GM18951 (cell line): ENCODE data around the gene USP49.
"Not testable (repeated sequence)": the region's sequence is repeated elsewhere in the genome, so short reads cannot be mapped to it uniquely, and the experiment has no call there.

ENCODE experiments used
- POLR2A ChIP-seq: IDR thresholded peaks from 4 replicates; pipeline ENCODE4 v1.6.1; 2011; ENCODE audit warnings: mild to moderate bottlenecking; ENCODE audit not compliant: insufficient read length, insufficient read depth; ENCODE audit errors: extremely low read depth
- in situ Hi-C: fragments of 300-500 bp; cut with MboI; formaldehyde crosslinking; loops from one replicate; pipeline ENCODE4 v1.12.0; 2022; ENCODE audit warnings: low sequenced_read_pairs, mixed read lengths, inconsistent platforms; ENCODE audit not compliant: unreplicated experiment

USP49 gene

GRCh38 chr6:41895300-41896233 is at the start of gene USP49:
TSS of gene USP49 (minus strand) at chr6:41895375. CDS start at chr6:41806983, 88,392 bp downstream.
- TF ChIP-seq POLR2A = peak; percentile 74
- in situ Hi-C loops = no loop called here

GRCh38 chr6:41943456-41943855 is 48.3 kb upstream of the USP49 start:
- TF ChIP-seq POLR2A = no peak

GRCh38 chr6:41942882-41943281 is 47.7 kb upstream of the USP49 start:
- in situ Hi-C loops = not testable (repeated sequence)

More at GRCh38 chr6:41943456-41943855, 48.3 kb upstream of the USP49 start:
- in situ Hi-C loops = no loop called here

- in situ Hi-C loops = no loop called here
Observed at GRCh38 chr6:41942067-41942851, 47.1 kb upstream of the USP49 start.

GRCh38 chr6:41941280-41942066 is 46.3 kb upstream of the USP49 start, which contains the start of gene CCND3:
TSS of gene CCND3 (minus strand) at chr6:41941808. CDS start at chr6:41941649, 159 bp downstream.
- in situ Hi-C loops = no loop called here
- peak; percentile 88 for TF ChIP-seq POLR2A

More at GRCh38 chr6:41942067-41942851, 47.1 kb upstream of the USP49 start:
- no peak for TF ChIP-seq POLR2A

- in situ Hi-C loops = no loop called here
- TF ChIP-seq POLR2A = no peak
Observed at GRCh38 chr6:41940759-41941279, 45.6 kb upstream of the USP49 start.

GRCh38 chr6:41939848-41940758 is 44.9 kb upstream of the USP49 start:
- TF ChIP-seq POLR2A = no peak
- in situ Hi-C loops = loop anchor here (10.0 kb wide), 1 partner anchor 105 kb away; no protein-coding TSS in a partner anchor

- in situ Hi-C loops = loop anchor here (10.0 kb wide), 1 partner anchor 105 kb away; no protein-coding TSS in a partner anchor
- no peak for TF ChIP-seq POLR2A
Observed at GRCh38 chr6:41939176-41939847, 44.1 kb upstream of the USP49 start.

- no peak for TF ChIP-seq POLR2A
- in situ Hi-C loops = loop anchor here (10.0 kb wide), 1 partner anchor 106 kb away; no protein-coding TSS in a partner anchor
Observed at GRCh38 chr6:41938590-41939175, 43.5 kb upstream of the USP49 start.

GRCh38 chr6:41937861-41938574 is 42.8 kb upstream of the USP49 start:
- in situ Hi-C loops = loop anchor here (10.0 kb wide), 1 partner anchor 107 kb away; no protein-coding TSS in a partner anchor

More at GRCh38 chr6:41937861-41938574, 42.8 kb upstream of the USP49 start:
- TF ChIP-seq POLR2A = no peak
